Activated naive CD8-positive, alpha-beta T cell treated with anti-CD3 and anti-CD28 coated beads, Interleukin-2, amount 10 ng/mL, durations not matched to agents 7 days and 5 days (primary cell): ENCODE measurements around the gene PWWP3B. TPM values are rescaled to one million over a fixed set of nuclear protein-coding genes. Genes with fewer than 3 reads are reported as not detected.

Source experiments
- ATAC-seq: fragments of 150-1000 bp; cut with Tn5 transposase; one replicate; pipeline ENCODE4 v1.10.0; 2021; ENCODE audit warnings: low read depth, moderate library complexity
- POLR2A ChIA-PET: fragments of 350-600 bp; sonication (Branson Sonifier 250); formaldehyde crosslinking; loops from one replicate; lab custom pipeline; 2021; ENCODE audit warnings: antibody characterized with exemption; lab: Charles Lee
- DNase-seq: peaks from one replicate; pipeline ENCODE4 v3.0.0; 2021
- H3K27ac Mint-ChIP-seq: one replicate; pipeline ENCODE4 v1.8.0; 2022; ENCODE audit warnings: mild to moderate bottlenecking, mixed read lengths
- H3K27me3 Mint-ChIP-seq: one replicate; pipeline ENCODE4 v1.8.0; 2022; ENCODE audit warnings: mild to moderate bottlenecking, moderate library complexity, mixed read lengths
- H3K36me3 Mint-ChIP-seq: one replicate; pipeline ENCODE4 v1.8.0; 2021; ENCODE audit warnings: mild to moderate bottlenecking, mixed read lengths
- H3K4me1 Mint-ChIP-seq: one replicate; pipeline ENCODE4 v1.8.0; 2021; ENCODE audit warnings: mixed read lengths
- H3K4me3 Mint-ChIP-seq: one replicate; pipeline ENCODE4 v1.8.0; 2022; ENCODE audit warnings: mild to moderate bottlenecking, moderate library complexity, mixed read lengths
- H3K9me3 Mint-ChIP-seq: one replicate; pipeline ENCODE4 v1.8.0; 2021; ENCODE audit warnings: mixed read lengths
- total RNA-seq, 2 experiments: library from RNA; stranded (reverse); gene quantifications; one replicate each; pipeline ENCODE4 v1.2.3, GENCODE V29; 2021

Gene PWWP3B
- total RNA-seq, 2 experiments from 2014 or later, result not detected

GRCh38 chrX:106208154-106208553, 40.0 kb downstream of the PWWP3B start:
- Mint-ChIP-seq H3K27me3 (no peaks in the 10 kb centered on the region), H3K4me3 (no peak overlapping the region), H3K27ac (no peak overlapping the region), H3K9me3 (no peaks in the 10 kb centered on the region), H3K36me3 (no peaks in the 10 kb centered on the region), H3K4me1 (no peaks in the 10 kb centered on the region)
- DNase-seq, result no peak
- no peak for ATAC-seq
- POLR2A ChIA-PET, result no interaction called here

Other genes with a start within 250 kb of the PWWP3B start
- not detected for gene SERPINA7, start 129.6 kb upstream of the PWWP3B start, total RNA-seq